ENCODE measurements around the gene OGFOD3. TPM values are rescaled to one million over a fixed set of nuclear protein-coding genes. Genes with fewer than 3 reads are reported as not detected.

The OGFOD3 gene
- total and polyA plus RNA-seq, 9 of the 15 experiments (the other 6 are each of a cell fraction or from before 2014, with no cell fraction given) = 0.69 to 44.7 (median 18.9) TPM

DNA sequence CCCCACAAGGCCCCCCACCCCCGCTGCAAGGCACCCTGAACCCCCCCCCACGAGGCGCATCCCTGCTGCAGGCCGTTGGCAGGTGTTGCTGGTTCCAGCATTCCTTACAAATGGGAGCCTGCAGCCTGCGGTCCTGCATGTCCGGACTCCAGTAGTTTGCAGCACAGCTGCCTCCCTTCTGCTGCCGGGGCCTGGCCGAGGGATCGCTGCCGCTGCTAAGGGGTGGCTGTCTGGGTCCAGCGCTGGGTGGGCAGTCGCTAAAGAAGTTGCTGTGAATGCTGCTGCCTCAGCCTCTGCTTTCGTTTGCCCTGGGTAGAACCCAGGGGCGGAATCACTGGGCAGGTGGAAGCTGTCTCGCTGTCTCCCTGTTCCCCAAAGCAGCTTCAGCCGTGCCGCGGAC is 35.0 kb downstream of the OGFOD3 start:
- POLR2A ChIA-PET = no interaction called here
- in situ Hi-C loops (cut with MboI) = no loop called here
- H3K27ac ChIP-seq (ENCODE audit: extremely low read depth, low read depth, low read length) = no peak overlapping the region
- 50% methylated on average over 17 of the region's 18 CpGs for WGBS (ENCODE audit: insufficient coverage, low coverage, missing lambda C conversion rate)
- H2AFZ ChIP-seq (ENCODE audit: low read depth, low read length) = no peak overlapping the region
- no peak overlapping the region for H3K4me2 ChIP-seq (ENCODE audit: insufficient read depth, low read length)
- no TSS peak for BruUV-seq (replicated peaks)
- no peaks in the 10 kb centered on the region for H3K9me1 ChIP-seq (ENCODE audit: control insufficient read depth, insufficient read depth, low read length)
- CTCF ChIA-PET (ENCODE audit: low intra/inter-chr PET ratio) = no interaction called here
- intact Hi-C loops (cut with micrococcal nuclease) = no loop called here
- no peak for TF ChIP-seq FOXK1 (CRISPR knock-in tag; IDR thresholded peaks at IDR 0.05; ENCODE audit: borderline replicate concordance)
- TF ChIP-seq, protein P1, sequence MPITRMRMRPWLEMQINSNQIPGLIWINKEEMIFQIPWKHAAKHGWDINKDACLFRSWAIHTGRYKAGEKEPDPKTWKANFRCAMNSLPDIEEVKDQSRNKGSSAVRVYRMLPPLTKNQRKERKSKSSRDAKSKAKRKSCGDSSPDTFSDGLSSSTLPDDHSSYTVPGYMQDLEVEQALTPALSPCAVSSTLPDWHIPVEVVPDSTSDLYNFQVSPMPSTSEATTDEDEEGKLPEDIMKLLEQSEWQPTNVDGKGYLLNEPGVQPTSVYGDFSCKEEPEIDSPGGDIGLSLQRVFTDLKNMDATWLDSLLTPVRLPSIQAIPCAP (CRISPR knock-in tag; IDR thresholded peaks at IDR 0.05; ENCODE audit: borderline replicate concordance) = no peak
- H3K79me2 ChIP-seq (ENCODE audit: control insufficient read depth, insufficient read depth, low read length) = no peaks in the 10 kb centered on the region
- H3K9ac ChIP-seq (ENCODE audit: insufficient read depth in 1 of 2, low read depth in 2 of 2, low read length in 2 of 2) = no peak overlapping the region
- ATAC-seq (no peak), FAIRE-seq (no peak), DNase-seq (ENCODE audit: extremely low read depth in 1 of 4, low spot score in 3 of 4) (no peak)
- peaks cover 3 to 69% of the 10 kb centered on the region in 2 experiments; a peak in 3 of 5 replicates for H3K4me1 ChIP-seq (replicated peaks in 1 of 2; ENCODE audit: control insufficient read depth in 2 of 2, insufficient read depth in 2 of 2, low read length in 2 of 2)
- H3K36me3 ChIP-seq (ENCODE audit: control insufficient read depth, insufficient read depth, low read length) = no peaks in the 10 kb centered on the region
- H3K9me3 ChIP-seq (replicated peaks; ENCODE audit: control insufficient read depth, insufficient read depth, low read depth, low read length) = no peaks in the 10 kb centered on the region
- no peaks in the 10 kb centered on the region for H4K20me1 ChIP-seq (replicated peaks; ENCODE audit: control insufficient read depth, insufficient read depth, low read length)
- H3K27me3 ChIP-seq (ENCODE audit: control insufficient read depth in 2 of 2, insufficient read depth in 2 of 2, low read length in 2 of 2) = peaks cover 0 to 7% of the 10 kb centered on the region in 2 experiments; a peak in 1 of 5 replicates
- no peak overlapping the region for H3K4me3 ChIP-seq

DNA sequence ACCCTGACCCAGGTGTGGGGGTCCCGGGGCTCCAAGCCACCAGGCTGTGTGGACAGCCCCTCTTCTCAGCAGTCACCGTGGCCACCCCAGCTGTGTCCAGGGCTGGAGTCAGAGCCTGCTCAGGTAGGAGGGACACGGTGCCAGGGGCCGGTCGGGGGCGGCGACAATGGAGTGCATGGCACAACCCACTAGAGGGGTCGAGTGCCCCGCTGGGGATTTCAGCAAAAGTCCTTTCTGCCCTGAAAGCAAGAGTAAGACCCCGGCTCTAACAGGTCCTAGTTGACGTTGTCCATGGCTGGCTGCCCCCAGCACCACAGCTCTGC is 35.5 kb downstream of the OGFOD3 start:
- Histone ChIP-seq H3K4me2 (ENCODE audit: insufficient read depth, low read length) (no peak overlapping the region), H3K4me1 (replicated peaks in 1 of 2; ENCODE audit: control insufficient read depth in 2 of 2, insufficient read depth in 2 of 2, low read length in 2 of 2) (peaks cover 3 to 69% of the 10 kb centered on the region in 2 experiments; a peak in 3 of 5 replicates), H3K4me3 (no peak overlapping the region), H2AFZ (ENCODE audit: low read depth, low read length) (no peak overlapping the region), H4K20me1 (replicated peaks; ENCODE audit: control insufficient read depth, insufficient read depth, low read length) (no peaks in the 10 kb centered on the region), H3K9me3 (replicated peaks; ENCODE audit: control insufficient read depth, insufficient read depth, low read depth, low read length) (no peaks in the 10 kb centered on the region), H3K9me1 (ENCODE audit: control insufficient read depth, insufficient read depth, low read length) (no peaks in the 10 kb centered on the region), H3K36me3 (ENCODE audit: control insufficient read depth, insufficient read depth, low read length) (no peaks in the 10 kb centered on the region), H3K9ac (ENCODE audit: insufficient read depth in 1 of 2, low read depth in 2 of 2, low read length in 2 of 2) (no peak overlapping the region), H3K79me2 (ENCODE audit: control insufficient read depth, insufficient read depth, low read length) (no peaks in the 10 kb centered on the region), H3K27me3 (ENCODE audit: control insufficient read depth in 2 of 2, insufficient read depth in 2 of 2, low read length in 2 of 2) (peaks cover 0 to 7% of the 10 kb centered on the region in 2 experiments; a peak in 1 of 5 replicates), H3K27ac (ENCODE audit: extremely low read depth, low read depth, low read length) (no peak overlapping the region)
- intact Hi-C loops (cut with micrococcal nuclease) = no loop called here
- WGBS (ENCODE audit: insufficient coverage, low coverage, missing lambda C conversion rate) = 58% methylated on average over 10 of the region's 11 CpGs
- no TSS peak for BruUV-seq (replicated peaks)
- TF ChIP-seq POLR2G (IDR thresholded peaks at IDR 0.05; ENCODE audit: low read depth, low read length) = peak; percentile 55
- no peak for TF ChIP-seq COPS2 (conservative IDR thresholded peaks at IDR 0.05)
- no peak for FAIRE-seq
- in situ Hi-C loops (cut with MboI) = no loop called here
- ChIA-PET CTCF (ENCODE audit: low intra/inter-chr PET ratio) (no interaction called here), POLR2A (no interaction called here)
- ATAC-seq = no peak
- DNase-seq (ENCODE audit: extremely low read depth in 1 of 4, low spot score in 3 of 4) = no peak
